Hepatocyte (in vitro differentiated cells): ENCODE data around the gene ANKRD11. TPM values are rescaled to one million over a fixed set of nuclear protein-coding genes. Genes with fewer than 3 reads are reported as not detected.

Experiments used
- DNase-seq: peaks from one replicate; pipeline ENCODE4 v3.0.0-alpha.2; 2016; ENCODE audit warnings: low spot score
- H2AFZ ChIP-seq: fragments of 200-600 bp; sonication (generic); 2 replicates; pipeline ENCODE4 v1.6.0; 2016; ENCODE audit warnings: antibody characterized with exemption, mild to moderate bottlenecking
- H3K27ac ChIP-seq: fragments of 200-600 bp; sonication (generic); 2 replicates; pipeline ENCODE4 v1.5.1; 2016; ENCODE audit warnings: mild to moderate bottlenecking
- H3K27me3 ChIP-seq: fragments of 200-600 bp; sonication (generic); 2 replicates; pipeline ENCODE4 v1.6.1; 2016
- H3K36me3 ChIP-seq: fragments of 200-600 bp; sonication (generic); replicated peaks from 2 replicates; pipeline ENCODE4 v1.5.1; 2016; ENCODE audit warnings: low read depth; ENCODE audit not compliant: insufficient read depth
- H3K4me1 ChIP-seq: fragments of 200-600 bp; sonication (generic); 2 replicates; pipeline ENCODE4 v1.5.1; 2016; ENCODE audit warnings: mild to moderate bottlenecking, moderate library complexity; ENCODE audit not compliant: insufficient read depth
- H3K4me2 ChIP-seq: fragments of 200-600 bp; sonication (generic); 2 replicates; pipeline ENCODE4 v1.6.0; 2016
- H3K4me3 ChIP-seq: fragments of 200-600 bp; sonication (generic); 2 replicates; pipeline ENCODE4 v1.5.1; 2016; ENCODE audit warnings: mild to moderate bottlenecking
- H3K79me2 ChIP-seq: fragments of 200-600 bp; sonication (generic); 2 replicates; pipeline ENCODE4 v1.6.0; 2017; ENCODE audit warnings: mild to moderate bottlenecking
- H3K9me2 ChIP-seq: fragments of 200-600 bp; sonication (generic); replicated peaks from 2 replicates; pipeline ENCODE4 v1.6.0; 2017; ENCODE audit warnings: mild to moderate bottlenecking; ENCODE audit not compliant: insufficient read depth
- H3K9me3 ChIP-seq: fragments of 200-600 bp; sonication (generic); 2 replicates; pipeline ENCODE4 v1.5.1; 2016; ENCODE audit warnings: low read depth, mild to moderate bottlenecking
- H4K20me1 ChIP-seq: fragments of 200-600 bp; sonication (generic); 2 replicates; pipeline ENCODE4 v1.6.0; 2016; ENCODE audit warnings: mild to moderate bottlenecking; ENCODE audit not compliant: insufficient read depth, poor library complexity, severe bottlenecking
- CTCF ChIP-seq: fragments of 200-600 bp; sonication (generic); IDR thresholded peaks from 2 replicates; pipeline ENCODE4 v1.5.1; 2016; ENCODE audit warnings: antibody characterized with exemption, mild to moderate bottlenecking; ENCODE audit not compliant: poor library complexity
- EZH2 ChIP-seq: fragments of 200-600 bp; sonication (generic); IDR thresholded peaks from 2 replicates; pipeline ENCODE4 v1.6.1; 2016; ENCODE audit warnings: antibody characterized with exemption, mild to moderate bottlenecking, borderline replicate concordance
- EZH2phosphoT487 ChIP-seq: fragments of 200-600 bp; sonication (generic); IDR thresholded peaks from one replicate; pipeline ENCODE4 v1.6.1; 2018; ENCODE audit warnings: antibody characterized with exemption, mild to moderate bottlenecking, low read depth, moderate library complexity; ENCODE audit not compliant: unreplicated experiment, severe bottlenecking
- WGBS: methylation state at CpG from one replicate; pipeline ENCODE4 v1.1.6; 2016; ENCODE audit warnings: low lambda C conversion rate; ENCODE audit errors: missing lambda C conversion rate; 5-methylcytosine and 5-hydroxymethylcytosine counted together
- polyA plus RNA-seq: library from polyadenylated mRNA; unstranded; fragments of >200 nt; fragmentation: Nextera tagmentation; extraction: Ambion mirVana; gene quantifications from 2 replicates; pipeline ENCODE4 v1.2.1, GENCODE V29; 2016
- total RNA-seq: library from RNA; depleted of rRNA; stranded (reverse); fragments of >200 nt; gene quantifications from 2 replicates; pipeline ENCODE4 v1.2.3, GENCODE V29; 2014

ANKRD11 gene
- total and polyA plus RNA-seq, 2 experiments from 2014 or later = 48.7 to 130 TPM

DNA sequence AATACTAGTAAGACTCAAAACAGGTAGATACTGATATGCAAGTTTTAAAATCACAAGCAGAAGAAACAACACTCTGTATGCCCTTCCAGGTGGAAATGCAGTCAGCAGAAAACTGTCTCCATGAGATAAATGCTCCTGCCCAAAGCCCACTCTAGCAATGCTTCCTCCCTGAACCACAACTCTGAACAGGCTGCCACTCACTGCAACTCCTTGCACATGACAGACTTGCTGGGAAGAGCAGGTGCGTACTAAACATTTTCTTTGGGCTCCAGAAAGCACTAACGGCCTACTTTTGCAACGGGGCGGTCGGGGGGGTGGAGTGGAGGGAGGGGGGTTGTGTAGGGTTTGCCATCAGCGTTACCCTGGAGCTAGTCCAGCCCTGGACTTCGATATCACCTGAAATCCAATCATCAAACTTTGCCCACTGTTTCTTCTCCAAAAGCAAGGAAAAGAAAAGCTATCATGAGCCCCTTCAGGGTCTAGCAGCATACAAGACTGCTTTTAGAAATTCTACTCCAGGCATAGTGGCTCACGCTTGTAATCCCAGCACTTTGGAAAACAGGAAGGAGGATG, 46.1 kb downstream of the ANKRD11 start:
- H4K20me1 ChIP-seq = peaks cover 100% of the 10 kb centered on the region

DNA sequence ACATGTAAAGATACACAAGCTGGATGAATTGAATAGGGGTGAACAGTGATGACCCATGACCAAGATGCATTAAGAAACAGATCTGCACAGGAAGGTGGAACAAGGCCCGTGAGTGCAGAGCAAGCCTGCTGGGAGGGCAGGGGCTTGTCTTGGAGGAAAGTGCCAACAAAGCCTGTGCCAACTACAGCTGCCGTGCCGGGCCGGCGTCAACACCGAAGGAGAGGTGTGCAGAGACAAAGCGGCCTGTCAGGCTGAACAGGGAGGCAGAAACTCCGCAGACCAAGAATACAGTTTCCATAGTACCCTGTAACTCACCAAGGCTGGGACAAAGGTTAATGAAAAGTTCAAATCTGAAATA, 46.7 kb downstream of the ANKRD11 start:
- 82% methylated on average over 8 of the region's 8 CpGs for WGBS
- peak overlapping the region; percentile 53 for H3K27ac ChIP-seq
- H3K4me1 ChIP-seq = peaks cover 43% of the 10 kb centered on the region
- H2AFZ ChIP-seq = no peak overlapping the region
- H3K79me2 ChIP-seq = peaks cover 100% of the 10 kb centered on the region
- H3K4me3 ChIP-seq = no peak overlapping the region
- H4K20me1 ChIP-seq = peaks cover 100% of the 10 kb centered on the region
- DNase-seq = no peak
- H3K9me2 ChIP-seq = no peaks in the 10 kb centered on the region
- TF ChIP-seq EZH2 (no peak), EZH2phosphoT487 (no peak), CTCF (no peak)
- peak overlapping the region; percentile 59 for H3K4me2 ChIP-seq
- H3K27me3 ChIP-seq = no peaks in the 10 kb centered on the region
- no peaks in the 10 kb centered on the region for H3K36me3 ChIP-seq
- H3K9me3 ChIP-seq = no peaks in the 10 kb centered on the region

More for the DNA sequence above, 46.1 kb downstream of the ANKRD11 start:
- Histone ChIP-seq H3K79me2 (peaks cover 100% of the 10 kb centered on the region), H3K27ac (peak overlapping the region; percentile 53), H3K4me2 (peak overlapping the region; percentile 59), H2AFZ (no peak overlapping the region), H3K27me3 (no peaks in the 10 kb centered on the region), H3K4me3 (no peak overlapping the region), H3K9me2 (no peaks in the 10 kb centered on the region), H3K4me1 (peaks cover 43% of the 10 kb centered on the region), H3K36me3 (no peaks in the 10 kb centered on the region), H3K9me3 (no peaks in the 10 kb centered on the region)
- no peak for DNase-seq
- 63% methylated on average over 3 of the region's 8 CpGs for WGBS
- TF ChIP-seq CTCF = no peak
- no peak for TF ChIP-seq EZH2
- no peak for TF ChIP-seq EZH2phosphoT487

- Histone ChIP-seq H2AFZ (no peak overlapping the region), H3K27ac (peak overlapping the region; percentile 85), H4K20me1 (peaks cover 100% of the 10 kb centered on the region), H3K4me2 (peak overlapping the region; percentile 59), H3K9me3 (no peaks in the 10 kb centered on the region), H3K9me2 (no peaks in the 10 kb centered on the region), H3K36me3 (no peaks in the 10 kb centered on the region), H3K4me3 (no peak overlapping the region), H3K4me1 (peaks cover 49% of the 10 kb centered on the region), H3K27me3 (no peaks in the 10 kb centered on the region), H3K79me2 (peaks cover 100% of the 10 kb centered on the region)
- DNase-seq = peak; percentile 78
- TF ChIP-seq CTCF (no peak), EZH2phosphoT487 (no peak), EZH2 (no peak)
- 39% methylated on average over 13 of the region's 13 CpGs for WGBS
Observed at GRCh38 chr16:89442990-89443726, 47.2 kb downstream of the ANKRD11 start.
